Measurements from ENCODE around the gene PPP2R3B.

DNA sequence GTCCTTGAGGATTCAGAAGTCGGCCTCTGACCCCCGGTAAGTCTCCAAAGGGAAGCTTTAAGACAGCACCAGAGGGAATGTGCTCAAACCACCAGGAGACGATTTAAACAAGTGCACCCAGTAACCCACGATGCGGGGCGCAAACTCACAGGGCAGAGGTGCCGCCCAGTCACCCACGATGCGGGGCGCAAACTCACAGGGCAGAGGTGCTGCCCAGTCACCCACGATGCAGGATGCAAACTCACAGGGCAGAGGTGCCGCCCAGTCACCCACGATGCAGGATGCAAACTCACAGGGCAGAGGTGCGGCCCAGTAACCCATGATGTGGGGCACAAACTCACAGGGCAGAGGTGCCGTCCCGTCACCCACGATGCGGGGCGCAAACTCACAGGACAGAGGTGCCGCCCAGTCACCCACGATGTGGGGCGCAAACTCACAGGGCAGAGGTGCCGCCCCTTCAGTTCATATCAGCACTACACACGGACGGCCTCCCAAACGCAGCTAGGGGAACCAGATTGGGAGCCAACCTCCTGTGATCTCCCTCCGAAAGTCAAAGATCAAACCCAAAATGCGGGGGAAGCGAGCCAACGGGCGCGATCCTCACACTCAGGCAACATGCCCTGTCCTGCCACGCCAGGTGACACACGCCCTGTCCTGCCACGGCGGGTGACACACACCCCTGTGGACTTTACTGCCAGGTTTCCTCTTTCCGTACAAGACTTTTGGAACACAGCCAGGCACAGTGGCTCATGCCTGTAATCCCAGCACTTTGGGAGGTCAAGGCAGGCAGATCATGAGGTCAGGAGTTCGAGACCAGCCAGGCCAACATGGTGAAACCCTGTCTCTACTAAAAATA, 11.3 kb downstream of the PPP2R3B start:
- TF ChIP-seq, protein P1, sequence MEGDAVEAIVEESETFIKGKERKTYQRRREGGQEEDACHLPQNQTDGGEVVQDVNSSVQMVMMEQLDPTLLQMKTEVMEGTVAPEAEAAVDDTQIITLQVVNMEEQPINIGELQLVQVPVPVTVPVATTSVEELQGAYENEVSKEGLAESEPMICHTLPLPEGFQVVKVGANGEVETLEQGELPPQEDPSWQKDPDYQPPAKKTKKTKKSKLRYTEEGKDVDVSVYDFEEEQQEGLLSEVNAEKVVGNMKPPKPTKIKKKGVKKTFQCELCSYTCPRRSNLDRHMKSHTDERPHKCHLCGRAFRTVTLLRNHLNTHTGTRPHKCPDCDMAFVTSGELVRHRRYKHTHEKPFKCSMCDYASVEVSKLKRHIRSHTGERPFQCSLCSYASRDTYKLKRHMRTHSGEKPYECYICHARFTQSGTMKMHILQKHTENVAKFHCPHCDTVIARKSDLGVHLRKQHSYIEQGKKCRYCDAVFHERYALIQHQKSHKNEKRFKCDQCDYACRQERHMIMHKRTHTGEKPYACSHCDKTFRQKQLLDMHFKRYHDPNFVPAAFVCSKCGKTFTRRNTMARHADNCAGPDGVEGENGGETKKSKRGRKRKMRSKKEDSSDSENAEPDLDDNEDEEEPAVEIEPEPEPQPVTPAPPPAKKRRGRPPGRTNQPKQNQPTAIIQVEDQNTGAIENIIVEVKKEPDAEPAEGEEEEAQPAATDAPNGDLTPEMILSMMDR (IDR thresholded peaks at IDR 0.05), result no peak
- no peak for TF ChIP-seq ZFX (IDR thresholded peaks at IDR 0.05; ENCODE audit: borderline replicate concordance)

Data from 22Rv1 (cell line).